Liver (tissue), 9 donors: Measurements from ENCODE around the gene LENG1. TPM values are rescaled to one million over a fixed set of nuclear protein-coding genes. Genes with fewer than 3 reads are reported as not detected.

ENCODE experiments used
- DNase-seq: peaks from one replicate; pipeline ENCODE4 v3.0.0-alpha.2; 2017; ENCODE audit warnings: low spot score
- H3K27ac ChIP-seq, 2 donors: one replicate each; pipeline ENCODE4 v1.7.0; 2013; ENCODE audit warnings: inconsistent platforms in 2 of 2, low read length in 2 of 2, control low read depth in 1 of 2, low read depth in 1 of 2, mild to moderate bottlenecking in 1 of 2
- H3K27me3 ChIP-seq, 4 donors: one replicate each; pipeline versions ENCODE4 v1.6.1 to v1.7.0; 2013; ENCODE audit warnings: low read length in 3 of 4, inconsistent platforms in 1 of 4, mild to moderate bottlenecking in 1 of 4, moderate library complexity in 1 of 4; ENCODE audit not compliant: control insufficient read depth in 4 of 4, insufficient read depth in 4 of 4
- H3K36me3 ChIP-seq, 4 donors: one replicate each; pipeline versions ENCODE4 v1.6.1 to v1.7.0; 2013; ENCODE audit warnings: low read length in 3 of 4, mild to moderate bottlenecking in 3 of 4, low read depth in 1 of 4, moderate library complexity in 1 of 4; ENCODE audit not compliant: control insufficient read depth in 4 of 4, insufficient read depth in 3 of 4
- H3K4me1 ChIP-seq, 4 donors: one replicate each; pipeline versions ENCODE4 v1.6.1 to v1.7.0; 2013; ENCODE audit warnings: low read length in 3 of 4, mild to moderate bottlenecking in 3 of 4, moderate library complexity in 1 of 4; ENCODE audit not compliant: control insufficient read depth in 4 of 4, insufficient read depth in 4 of 4
- H3K4me3 ChIP-seq, 3 donors: one replicate each; pipeline versions ENCODE4 v1.6.1 to v1.7.0; 2013; ENCODE audit warnings: low read length in 3 of 3, control low read depth in 1 of 3, low read depth in 1 of 3, mild to moderate bottlenecking in 1 of 3
- H3K9ac ChIP-seq, 2 donors: one replicate each; pipeline ENCODE4 v1.7.0; 2013; ENCODE audit warnings: low read length in 2 of 2, mild to moderate bottlenecking in 2 of 2, moderate library complexity in 2 of 2, control low read depth in 1 of 2, low read depth in 1 of 2
- H3K9me3 ChIP-seq, 4 donors: one replicate each; pipeline versions ENCODE4 v1.6.1 to v1.7.0; 2013; ENCODE audit warnings: low read length in 3 of 4; ENCODE audit not compliant: control insufficient read depth in 4 of 4
- ATF3 ChIP-seq: IDR thresholded peaks from 2 replicates; pipeline ENCODE4 v1.6.1; 2016; ENCODE audit warnings: antibody characterized with exemption
- CTCF ChIP-seq: fragments of 150-350 bp; IDR thresholded peaks from 2 replicates; pipeline ENCODE4 v1.5.1; 2017; ENCODE audit warnings: improper control_type of control experiment, low read depth, low read length; ENCODE audit not compliant: missing input control
- EGR1 ChIP-seq, 2 donors: IDR thresholded peaks; 2 replicates each; pipeline ENCODE4 v1.6.1; 2016 to 2018; ENCODE audit warnings: antibody characterized with exemption in 2 of 2, low read depth in 2 of 2
- FOXA1 ChIP-seq: IDR thresholded peaks from 2 replicates; pipeline ENCODE4 v1.6.1; 2016; ENCODE audit warnings: antibody characterized with exemption
- FOXA2 ChIP-seq: IDR thresholded peaks from 2 replicates; pipeline ENCODE4 v1.6.1; 2016; ENCODE audit warnings: antibody characterized with exemption
- GABPA ChIP-seq, 2 donors: IDR thresholded peaks in 1 of 2; conservative IDR thresholded peaks in 1 of 2; 2 replicates each; pipeline ENCODE4 v1.6.1; 2016; ENCODE audit warnings: antibody characterized with exemption in 2 of 2, mild to moderate bottlenecking in 1 of 2, moderate library complexity in 1 of 2
- HNF4A ChIP-seq, 2 donors: conservative IDR thresholded peaks; 2 replicates each; pipeline ENCODE4 v1.6.1; 2016; ENCODE audit warnings: antibody characterized with exemption in 2 of 2, mild to moderate bottlenecking in 2 of 2
- HNF4G ChIP-seq: IDR thresholded peaks from 2 replicates; pipeline ENCODE4 v1.6.1; 2016; ENCODE audit warnings: antibody characterized with exemption
- JUND ChIP-seq, 2 donors: IDR thresholded peaks; 2 replicates each; pipeline ENCODE4 v1.6.1; 2016; ENCODE audit warnings: antibody characterized with exemption in 2 of 2
- MAX ChIP-seq: IDR thresholded peaks from 2 replicates; pipeline ENCODE4 v1.6.1; 2016; ENCODE audit warnings: antibody characterized with exemption
- NR2F2 ChIP-seq: IDR thresholded peaks from 2 replicates; pipeline ENCODE4 v1.6.1; 2016; ENCODE audit warnings: antibody characterized with exemption
- RAD21 ChIP-seq, 2 donors: IDR thresholded peaks; 2 replicates each; pipeline ENCODE4 v1.6.1; 2016; ENCODE audit warnings: antibody characterized with exemption in 2 of 2, mild to moderate bottlenecking in 2 of 2
- REST ChIP-seq: IDR thresholded peaks from 2 replicates; pipeline ENCODE4 v1.6.1; 2016; ENCODE audit warnings: antibody characterized with exemption, mild to moderate bottlenecking
- RXRA ChIP-seq, 2 donors: IDR thresholded peaks; 2 replicates each; pipeline ENCODE4 v1.6.1; 2017 to 2018; ENCODE audit warnings: antibody characterized with exemption in 2 of 2, mild to moderate bottlenecking in 1 of 2
- SP1 ChIP-seq: IDR thresholded peaks from 2 replicates; pipeline ENCODE4 v1.6.1; 2018; ENCODE audit warnings: antibody characterized with exemption, mild to moderate bottlenecking
- TAF1 ChIP-seq: conservative IDR thresholded peaks from 2 replicates; pipeline ENCODE4 v1.6.1; 2016; ENCODE audit warnings: antibody characterized with exemption, mild to moderate bottlenecking
- YY1 ChIP-seq: IDR thresholded peaks from 2 replicates; pipeline ENCODE4 v1.6.1; 2016; ENCODE audit warnings: antibody characterized with exemption, mild to moderate bottlenecking
- ZBTB33 ChIP-seq: IDR thresholded peaks from 2 replicates; pipeline ENCODE4 v1.6.1; 2016; ENCODE audit warnings: antibody characterized with exemption
- WGBS: extraction: QIAGEN DNeasy Blood & Tissue Kit; methylation state at CpG from one replicate; pipeline ENCODE4 v1.1.7; 2013; 5-methylcytosine and 5-hydroxymethylcytosine counted together
- polyA plus RNA-seq, 2 donors: library from polyadenylated mRNA; stranded (reverse) in 1 of 2; unstranded in 1 of 2; fragments of 200-250 nt in 1 of 2; fragments of >200 nt in 1 of 2; fragmentation: Nextera tagmentation in 1 of 2; extraction: Ambion mirVana in 1 of 2; gene quantifications; one replicate each; pipeline versions ENCODE4 v1.2.1 to v1.2.3, GENCODE V29; 2013 to 2015
- total RNA-seq, 2 donors: library from RNA; depleted of rRNA; stranded (reverse); fragments of >200 nt; gene quantifications; one replicate each; pipeline ENCODE4 v1.2.3, GENCODE V29; 2014
- donor health status: healthy.
- donor health status: healthy.
- donor health status: healthy.
- donor health status: healthy.
- donor health status: healthy.

The LENG1 gene
- total and polyA plus RNA-seq, 4 donors: 2.6 to 4.4 (median 2.9) TPM

GRCh38 chr19:54165222-54165621, 5.7 kb upstream of the LENG1 start (continued):
- TF ChIP-seq CTCF (no peak), ZBTB33 (no peak), EGR1 (IDR thresholded peaks at IDR 0.05; ENCODE audit: low read depth in 2 of 2) (no peak)

GRCh38 chr19:54164369-54165068, 5.0 kb upstream of the LENG1 start:
- Histone ChIP-seq H3K4me1 (peaks cover 10 to 25% (median 18%) of the 10 kb centered on the region in 4 donors), H3K9me3 (no peaks in the 10 kb centered on the region), H3K36me3 (no peaks in the 10 kb centered on the region), H3K9ac (no peak overlapping the region), H3K4me3 (no peak overlapping the region), H3K27me3 (no peaks in the 10 kb centered on the region), H3K27ac (no peak overlapping the region)
- TF ChIP-seq RAD21 (IDR thresholded peaks at IDR 0.05) (no peak), HNF4G (no peak), GABPA (IDR thresholded peaks at IDR 0.05 in 1 of 2, conservative IDR thresholded peaks at IDR 0.05 in 1 of 2) (no peak), JUND (IDR thresholded peaks at IDR 0.05) (no peak), ZBTB33 (no peak), ATF3 (no peak), EGR1 (IDR thresholded peaks at IDR 0.05; ENCODE audit: low read depth in 2 of 2) (no peak), HNF4A (conservative IDR thresholded peaks at IDR 0.05) (no peak), NR2F2 (no peak), MAX (no peak), TAF1 (no peak), REST (no peak), CTCF (no peak), FOXA2 (no peak), SP1 (no peak), YY1 (no peak), RXRA (IDR thresholded peaks at IDR 0.05) (no peak), FOXA1 (no peak)
- 16% methylated on average over 37 of the region's 37 CpGs for WGBS
- DNase-seq: peak; percentile 61
